SK-MEL-5 (cell line): Measurements from ENCODE around the gene NEDD4. TPM values are rescaled to one million over a fixed set of nuclear protein-coding genes. Genes with fewer than 3 reads are reported as not detected.
"Not testable (repeated sequence)": the region's sequence is repeated elsewhere in the genome, so short reads cannot be mapped to it uniquely, and the experiment has no call there.

ENCODE experiments used
- DNase-seq: peaks from one replicate; pipeline ENCODE4 v3.0.0-alpha.2; 2016; ENCODE audit warnings: low read depth, low spot score
- in situ Hi-C: cut with HindIII; loops from 2 replicates; pipeline ENCODE4 v1.10.0; 2016; ENCODE audit warnings: low sequenced_read_pairs, high pct_unique_total_duplicates, low pct_unique_long_range_greater_than_20kb
- polyA plus RNA-seq, 2 experiments: library from polyadenylated mRNA; depleted of rRNA; stranded (reverse); fragments of >200 nt; gene quantifications; 2 replicates each; pipeline ENCODE4 v1.2.3, GENCODE V29; 2015
- total RNA-seq: library from RNA; depleted of rRNA; stranded (reverse); fragments of >200 nt; shearing (Covaris generic); gene quantifications from 2 replicates; pipeline ENCODE4 v1.2.3, GENCODE V29; 2014; rRNA removed

The NEDD4 gene
- total RNA-seq: 17.1 and 17.7 TPM in 2 replicates
- polyA plus RNA-seq (2015; cell fraction: cytosol; rRNA removed): 15.6 and 19.4 TPM in 2 replicates
- polyA plus RNA-seq (2015; cell fraction: nucleus; rRNA removed): 16.2 and 21.9 TPM in 2 replicates

DNA sequence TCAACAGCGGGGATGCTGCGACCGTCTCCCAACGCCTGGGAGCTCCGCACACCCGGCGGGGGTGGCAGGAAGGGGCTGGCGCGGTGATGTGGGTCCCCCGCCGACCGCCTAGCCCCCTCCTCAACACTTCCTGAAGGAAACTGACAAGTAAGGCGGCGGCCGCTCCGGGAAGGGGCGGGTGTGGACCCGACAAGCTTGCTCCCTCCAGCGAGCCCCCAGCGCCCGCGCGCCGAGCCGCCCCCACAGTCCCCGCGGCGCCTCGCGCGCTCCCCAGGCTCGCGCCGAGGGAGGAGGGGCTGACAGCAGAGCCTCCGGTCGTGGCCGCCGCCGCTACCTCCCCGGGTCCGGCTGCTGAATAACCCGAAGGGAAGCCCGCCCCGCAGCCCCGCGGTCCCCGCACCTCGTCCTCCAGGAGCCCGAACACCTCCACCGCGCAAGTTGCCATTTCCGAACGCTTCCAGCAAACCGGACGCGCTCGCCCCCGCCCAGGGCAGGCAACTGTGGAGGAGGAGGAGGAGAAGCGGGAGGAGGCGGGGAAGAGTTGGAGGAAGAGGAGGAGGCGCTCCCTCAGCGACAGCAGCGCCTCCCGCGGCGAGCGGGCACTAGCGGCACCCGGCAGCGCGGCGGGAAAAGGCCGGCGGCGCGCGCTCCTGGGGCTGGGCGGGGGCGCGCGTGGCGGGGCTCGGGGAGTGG, at the start of gene NEDD4:
Gene NEDD4, minus strand, starts transcription at position 502 of the 693 bp plus-strand sequence. Its CDS starts 57 bp downstream, at position 445.
- DNase-seq: peak; percentile 85
- in situ Hi-C loops: no loop called here

DNA sequence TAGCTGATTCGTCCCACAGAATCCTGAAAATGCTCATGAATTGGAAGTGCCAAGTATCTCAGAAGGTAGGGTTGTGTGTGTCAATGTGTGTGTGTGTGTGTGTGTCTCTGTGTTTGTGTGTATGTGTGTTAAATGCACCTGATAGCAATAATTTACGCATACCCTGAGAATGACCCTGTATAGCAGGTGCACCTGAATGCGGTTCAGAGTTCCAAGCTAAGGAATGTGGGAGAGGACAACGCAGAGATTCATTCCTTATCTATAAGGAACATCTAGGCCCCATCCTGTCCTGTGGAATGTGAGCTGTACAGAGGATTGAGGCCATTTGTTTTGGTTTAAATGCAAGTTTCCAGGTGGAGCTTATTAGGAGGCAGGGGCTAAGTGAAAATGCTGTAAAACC, 49.1 kb upstream of the NEDD4 start:
- in situ Hi-C loops: no loop called here
- no peak for DNase-seq

DNA sequence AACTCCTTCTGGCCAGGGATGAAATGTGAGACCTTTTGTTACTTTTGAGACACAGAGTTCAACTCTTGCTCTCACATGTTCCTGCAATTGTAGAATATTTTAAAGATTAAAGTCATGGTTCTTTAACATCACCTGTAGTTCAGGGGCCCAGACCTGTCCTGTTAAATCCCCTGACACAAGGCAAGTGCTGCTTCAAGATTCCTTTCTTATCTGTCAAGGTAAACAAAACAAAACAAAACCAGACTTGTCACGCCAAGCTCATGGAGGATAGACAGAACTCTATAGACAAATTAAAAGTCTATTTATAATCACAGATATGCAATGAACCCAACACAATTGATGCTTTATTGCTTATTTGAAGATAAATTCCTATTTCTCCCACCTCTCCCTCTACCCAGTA, 48.6 kb upstream of the NEDD4 start:
- in situ Hi-C loops: no loop called here
- no peak for DNase-seq

- peak; percentile 65 for DNase-seq
- in situ Hi-C loops: no loop called here
Measured at GRCh38 chr15:56040081-56041035, 46.9 kb upstream of the NEDD4 start.

GRCh38 chr15:56038707-56039106, 45.3 kb upstream of the NEDD4 start:
- in situ Hi-C loops: no loop called here
- no peak for DNase-seq

GRCh38 chr15:56038015-56038414, 44.6 kb upstream of the NEDD4 start:
- no peak for DNase-seq
- in situ Hi-C loops: no loop called here

- DNase-seq: no peak
- in situ Hi-C loops: no loop called here
Measured at GRCh38 chr15:56036546-56037067, 43.2 kb upstream of the NEDD4 start.

GRCh38 chr15:56035166-56035565, 41.8 kb upstream of the NEDD4 start:
- in situ Hi-C loops: no loop called here
- no peak for DNase-seq

- DNase-seq: no peak
- in situ Hi-C loops: no loop called here
Measured at GRCh38 chr15:56034514-56034913, 41.1 kb upstream of the NEDD4 start.

- in situ Hi-C loops: no loop called here
Measured at GRCh38 chr15:56032373-56032772, 39.0 kb upstream of the NEDD4 start.

GRCh38 chr15:56031836-56032235, 38.4 kb upstream of the NEDD4 start:
- in situ Hi-C loops: no loop called here
- DNase-seq: peak; percentile 11

More at GRCh38 chr15:56032373-56032772, 39.0 kb upstream of the NEDD4 start:
- no peak for DNase-seq

- in situ Hi-C loops: no loop called here
- no peak for DNase-seq
Measured at GRCh38 chr15:56031402-56031801, 38.0 kb upstream of the NEDD4 start.

- in situ Hi-C loops: no loop called here
- DNase-seq: no peak
Measured at GRCh38 chr15:56028430-56028829, 35.0 kb upstream of the NEDD4 start.

GRCh38 chr15:56023160-56023559, 29.7 kb upstream of the NEDD4 start:
- in situ Hi-C loops, DNase-seq: not testable (repeated sequence)

DNA sequence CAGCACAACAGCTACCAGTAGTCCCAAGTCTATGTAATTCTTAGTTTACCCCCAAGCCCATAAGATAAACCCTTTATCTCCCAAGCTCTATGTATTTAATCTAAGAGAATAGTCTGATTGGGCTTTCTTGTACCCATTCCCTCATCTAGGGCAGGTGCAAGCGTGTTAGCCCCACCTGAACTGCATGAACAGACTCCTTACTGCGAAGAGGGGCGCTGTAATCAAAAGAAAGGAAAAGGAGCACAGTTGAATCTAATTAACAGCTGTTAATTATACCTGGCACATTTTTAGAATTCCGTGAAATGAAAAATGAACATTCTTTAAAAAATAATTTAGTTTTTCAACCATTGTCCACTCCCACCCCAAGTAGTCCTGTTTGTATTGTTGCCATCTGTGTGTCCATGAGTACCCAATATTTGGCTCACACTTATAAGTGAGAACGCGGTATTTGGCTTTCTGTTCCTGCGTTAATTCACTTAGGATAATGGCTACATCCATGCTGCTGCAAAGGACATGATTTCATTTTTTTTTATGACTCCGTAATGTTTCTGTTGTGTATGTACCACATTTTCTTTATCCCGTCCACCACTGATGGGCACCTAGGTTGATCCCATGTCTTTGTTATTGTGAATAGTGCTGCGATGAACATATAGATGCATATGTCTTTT, 26.5 kb upstream of the NEDD4 start:
- DNase-seq: no peak
- in situ Hi-C loops: no loop called here

DNA sequence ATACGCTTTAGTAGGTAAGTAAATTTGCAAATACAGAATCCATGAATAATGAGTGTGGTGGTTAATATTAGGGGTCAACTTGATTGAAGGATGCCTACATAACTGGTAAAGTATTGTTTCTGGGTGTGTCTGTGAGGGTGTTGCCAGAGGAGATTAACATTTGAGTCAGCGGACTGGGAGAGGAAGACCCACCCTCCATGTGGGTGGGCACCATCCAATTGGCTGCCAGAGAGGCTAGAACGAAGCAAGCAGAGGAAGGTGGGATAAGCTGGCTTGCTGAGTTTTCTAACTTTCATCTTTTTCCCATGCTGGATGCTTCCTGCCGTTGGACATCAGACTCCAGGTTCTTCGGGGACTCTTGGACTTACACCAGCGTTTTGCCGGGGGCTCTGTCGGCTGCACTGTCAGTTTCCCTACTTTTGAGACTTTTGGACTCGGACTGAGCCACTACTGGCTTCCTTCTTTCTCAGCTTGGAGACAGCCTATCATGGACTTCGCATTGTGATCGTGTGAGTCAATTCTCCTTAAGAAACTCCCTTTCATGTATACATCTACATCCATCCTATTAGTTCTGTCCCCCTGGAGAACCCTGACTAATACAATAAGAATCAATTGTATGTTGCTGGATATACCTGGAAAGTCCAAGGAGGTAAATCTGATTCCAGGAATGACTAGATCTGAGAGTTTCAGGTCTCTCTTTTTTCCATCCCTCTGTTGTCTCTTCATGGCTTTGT, 25.8 kb upstream of the NEDD4 start:
- no peak for DNase-seq
- in situ Hi-C loops: no loop called here

DNA sequence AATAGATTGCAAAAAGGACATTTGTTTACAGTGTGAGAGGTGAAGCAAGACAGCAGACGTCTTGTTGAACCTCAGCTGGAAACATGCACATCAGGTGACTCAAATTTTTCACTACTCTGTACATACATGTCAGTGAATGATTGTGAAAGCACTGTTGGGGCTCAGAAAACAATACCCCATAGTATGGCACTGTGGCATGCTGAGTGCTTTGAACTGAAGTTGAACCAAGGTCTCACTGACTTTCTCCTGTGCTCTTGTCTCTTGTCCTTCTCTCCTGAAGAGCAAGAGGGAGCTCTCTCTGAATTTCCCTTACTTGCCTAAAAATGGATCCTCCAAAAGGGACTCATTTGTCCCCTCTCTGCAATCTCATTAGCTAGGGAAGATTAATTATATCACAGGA, 24.5 kb upstream of the NEDD4 start:
- peak; percentile 32 for DNase-seq
- in situ Hi-C loops: no loop called here
